Measurements from ENCODE around the gene GNB1L.

DNA sequence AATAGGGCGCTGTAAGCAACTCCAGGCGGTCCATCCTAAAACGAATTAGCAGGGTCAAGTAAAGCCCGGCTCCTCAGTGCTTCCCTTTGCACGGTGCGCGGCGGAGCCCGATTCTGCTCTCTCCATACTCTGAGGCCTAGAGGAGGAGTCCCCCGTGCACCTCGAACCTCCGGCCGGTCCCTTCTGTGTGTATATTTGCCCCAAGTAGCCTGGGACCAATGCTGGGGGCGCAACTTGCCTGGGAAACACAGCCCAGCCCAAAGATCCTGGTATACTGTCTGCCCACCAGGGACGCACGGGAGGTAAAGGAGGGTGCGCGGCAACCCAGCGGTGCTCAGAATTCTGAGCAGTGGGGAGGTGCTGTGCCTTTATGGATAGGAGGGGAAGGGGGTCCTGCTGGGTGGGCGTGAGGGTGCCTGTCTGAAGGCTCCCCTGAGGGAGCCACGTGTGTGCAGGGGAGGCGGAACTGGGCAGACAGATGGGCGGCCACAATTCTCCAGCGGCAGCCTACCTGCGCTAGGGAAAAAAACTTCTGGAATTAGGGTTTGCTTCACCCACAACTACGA is 98.9 kb downstream of the GNB1L start:
- TF ChIP-seq CTCF (IDR thresholded peaks at IDR 0.05) (no peak), POLR2A (IDR thresholded peaks at IDR 0.05) (no peak)
